ENCODE results near the gene EPDR1.
A peak's percentile ranks its signal among the peaks of the same experiment; 100 is the strongest.

The EPDR1 gene

DNA sequence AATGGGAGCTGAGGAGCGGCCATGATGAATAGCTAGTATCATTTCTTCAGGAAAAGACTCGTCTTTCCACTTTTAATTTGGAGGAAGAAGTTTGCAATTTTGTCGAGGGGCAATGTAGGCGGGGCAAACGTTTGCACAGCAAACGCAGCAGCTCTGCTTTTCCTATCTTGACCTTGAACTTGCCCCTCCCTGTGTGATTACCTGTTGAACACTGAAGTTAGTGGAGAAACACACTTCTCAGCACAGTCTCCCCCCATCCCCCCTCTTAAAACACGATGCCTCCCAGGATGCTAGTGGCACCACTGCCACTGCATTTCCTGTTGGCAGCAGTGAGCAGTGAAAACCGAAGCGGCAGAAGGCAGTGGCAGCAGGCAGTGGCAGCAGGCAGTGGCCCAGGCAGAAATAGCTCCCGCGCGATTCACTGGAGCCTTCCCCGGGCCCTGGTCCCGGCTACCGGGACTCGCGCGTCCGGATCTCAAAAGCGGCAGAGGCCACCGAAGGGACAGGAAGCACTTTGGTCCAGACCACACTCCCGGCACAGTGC lies at the start of gene EPDR1:
TSS of gene EPDR1 (plus strand) at position 336 of the 544 bp plus-strand sequence. CDS start 300 bp downstream, outside the sequence.
- no peak for DNase-seq (ENCODE audit: low read depth)

DNA sequence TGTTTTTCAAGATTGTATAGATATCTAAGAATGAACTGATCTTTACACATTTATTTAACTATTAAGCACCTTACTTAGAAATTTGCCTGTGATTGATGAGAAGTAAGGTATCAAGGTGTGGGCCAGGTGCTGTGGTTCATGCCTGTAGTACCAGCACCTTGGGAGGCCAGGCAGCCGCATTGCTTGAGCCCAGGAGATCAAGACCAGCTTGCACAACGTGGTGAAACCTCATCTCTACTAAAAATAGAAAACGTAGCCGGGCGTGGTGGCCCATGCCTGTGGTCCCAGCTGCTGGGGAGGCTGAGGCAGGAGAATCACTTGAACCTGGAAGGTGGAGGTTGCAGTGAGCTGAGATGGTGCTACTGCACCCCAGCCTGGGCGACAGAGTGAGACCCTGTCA lies 38.4 kb upstream of the EPDR1 start:
- DNase-seq (ENCODE audit: low read depth), result no peak

DNA sequence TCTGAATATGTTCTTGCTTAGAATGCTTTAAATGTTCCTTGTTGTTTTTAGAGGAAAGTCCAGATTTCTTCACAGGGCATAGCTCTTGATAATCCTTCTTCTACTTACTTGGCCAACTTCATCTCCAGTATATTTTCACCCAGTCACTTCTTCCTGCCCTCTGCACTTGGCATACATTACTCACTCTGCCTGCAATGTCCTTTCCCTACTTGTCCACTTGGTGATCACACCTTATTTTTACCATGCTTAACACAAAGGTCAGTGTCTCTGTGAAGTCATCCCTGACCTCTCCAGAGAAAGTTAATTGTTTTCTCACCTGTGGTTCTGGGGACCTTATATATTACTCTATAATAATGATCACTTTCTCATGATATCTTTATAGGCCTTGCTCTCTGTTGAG lies 27.1 kb upstream of the EPDR1 start:
- no peak for DNase-seq (ENCODE audit: low read depth)

DNA sequence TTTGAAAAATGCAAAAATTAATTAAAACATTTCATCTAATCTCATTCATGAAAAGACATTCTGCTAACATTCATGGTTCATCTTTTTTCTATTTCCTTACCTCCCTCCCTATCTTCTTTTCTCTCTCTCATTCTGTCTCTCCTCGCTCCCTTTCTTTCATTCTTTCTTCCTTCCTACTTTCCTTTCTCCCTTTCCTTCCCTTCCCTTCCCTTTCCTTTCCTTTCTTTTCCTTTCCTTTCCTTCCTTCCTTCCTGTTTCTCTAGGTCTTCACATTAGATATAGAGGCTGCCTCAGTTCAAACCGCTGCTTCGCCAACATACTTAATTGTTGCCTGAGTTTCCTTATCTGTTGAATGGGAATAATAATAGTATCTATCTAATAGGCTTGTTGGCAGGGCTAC lies 25.8 kb upstream of the EPDR1 start:
- DNase-seq (ENCODE audit: low read depth), result no peak

DNA sequence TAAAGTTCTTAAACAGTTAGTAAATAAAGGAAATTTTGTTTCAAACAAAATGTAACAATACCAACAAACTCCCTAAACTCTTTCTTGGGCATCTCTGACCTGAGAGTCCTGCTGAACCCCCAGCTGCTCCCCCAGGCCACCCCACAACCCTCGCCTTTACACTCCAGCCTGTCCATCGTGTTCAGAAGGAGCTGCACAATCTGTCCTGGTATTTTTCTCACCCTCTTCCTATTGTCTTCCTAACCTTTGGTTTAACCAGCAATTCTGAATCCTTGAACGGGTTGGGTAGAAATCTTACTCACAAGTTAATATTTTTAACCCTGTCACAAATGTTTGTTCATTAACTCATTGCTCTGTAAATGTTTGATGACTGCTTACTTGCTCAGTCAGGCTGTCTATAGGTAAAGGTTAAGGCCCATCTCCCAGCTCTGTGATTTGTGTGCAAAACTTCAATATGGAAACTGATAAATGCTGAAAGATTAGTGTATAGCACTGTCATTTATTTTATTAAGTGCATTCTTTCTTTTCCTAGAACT lies 20.7 kb upstream of the EPDR1 start:
- no peak for DNase-seq (ENCODE audit: low read depth)

DNA sequence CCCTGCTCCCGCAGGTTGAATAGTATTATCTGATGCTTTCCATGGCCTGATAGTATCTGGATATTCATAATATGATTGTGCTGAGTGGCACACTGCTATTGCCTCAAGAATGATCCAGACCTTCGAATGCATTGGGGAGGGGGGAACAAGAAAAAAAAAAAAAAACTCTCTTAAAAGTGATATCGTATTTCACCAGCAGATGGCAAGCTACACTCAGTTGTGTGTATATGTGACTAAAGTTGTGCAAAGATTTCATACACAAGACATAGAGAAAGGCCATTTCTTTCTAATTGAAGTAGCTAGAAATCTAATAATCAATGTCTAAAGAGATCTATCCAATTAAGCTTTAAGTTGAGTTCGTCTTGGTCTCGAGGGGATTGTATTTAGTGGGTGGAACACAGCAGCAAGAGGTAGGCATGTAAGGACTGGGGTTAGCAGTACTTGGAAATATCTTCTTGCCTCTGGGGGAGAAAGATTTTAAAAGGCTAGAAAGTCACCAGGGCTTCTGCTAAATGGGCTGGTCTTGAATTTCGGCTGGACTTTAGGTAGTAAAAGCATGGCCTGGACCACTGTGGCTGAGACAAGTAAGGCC lies 19.1 kb upstream of the EPDR1 start:
- DNase-seq (ENCODE audit: low read depth), result no peak

DNA sequence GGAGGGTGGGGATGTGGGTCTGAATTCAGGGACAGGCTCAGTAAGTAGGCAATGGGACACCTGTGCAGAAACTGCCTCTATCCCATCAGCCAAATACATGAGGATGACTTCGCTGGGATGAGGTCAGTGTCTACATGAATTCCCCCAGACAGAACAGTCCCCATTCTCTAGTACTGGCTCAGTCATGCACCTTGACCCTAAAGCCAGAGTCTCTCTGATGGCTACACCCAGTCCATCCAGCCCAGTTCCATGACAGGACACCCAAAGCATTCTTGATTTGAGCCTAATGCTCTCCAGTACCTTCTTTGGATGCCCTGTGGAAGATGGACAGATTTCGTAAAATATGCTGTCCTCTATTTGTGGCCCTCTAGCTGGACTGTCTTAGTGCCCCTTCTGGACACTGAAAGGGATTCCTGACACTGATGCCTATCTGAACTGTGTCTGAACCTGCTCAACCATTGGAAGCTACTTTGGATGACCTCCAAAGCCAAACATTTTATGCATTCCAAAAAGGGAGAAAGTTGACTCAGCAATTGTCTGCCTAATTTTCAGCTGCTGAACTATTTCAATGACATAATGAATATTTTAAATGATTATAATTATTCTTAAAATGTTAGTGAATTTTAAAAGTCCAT lies 18.4 kb upstream of the EPDR1 start:
- DNase-seq (ENCODE audit: low read depth), result peak; percentile 74

DNA sequence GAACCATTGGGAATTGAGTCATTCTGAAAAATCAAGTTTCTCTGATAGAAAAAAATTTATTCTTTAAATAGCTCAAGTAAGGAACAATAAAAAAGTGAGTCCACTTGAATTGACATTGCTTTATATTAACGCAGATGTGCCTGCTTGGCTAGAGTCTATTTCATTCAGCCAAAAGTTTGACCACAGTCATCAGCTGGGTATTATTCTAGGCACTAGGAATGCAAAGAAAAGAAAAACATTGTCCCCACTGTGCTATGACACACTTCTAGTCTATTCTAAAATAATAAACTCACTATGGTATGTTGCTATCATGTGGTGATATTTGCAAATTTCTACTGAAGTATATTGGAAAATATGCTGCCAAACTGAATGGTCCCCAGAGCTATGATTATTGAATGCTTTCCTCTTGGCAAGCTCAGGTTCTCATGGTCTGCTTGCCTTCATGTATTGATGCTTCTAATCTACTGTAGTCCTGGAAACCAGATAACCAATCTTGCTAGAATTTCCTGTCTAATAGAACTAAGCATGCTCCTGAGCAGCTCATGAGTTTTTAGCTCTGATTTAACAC lies 12.1 kb upstream of the EPDR1 start:
- peak; percentile 81 for DNase-seq (ENCODE audit: low read depth)

DNA sequence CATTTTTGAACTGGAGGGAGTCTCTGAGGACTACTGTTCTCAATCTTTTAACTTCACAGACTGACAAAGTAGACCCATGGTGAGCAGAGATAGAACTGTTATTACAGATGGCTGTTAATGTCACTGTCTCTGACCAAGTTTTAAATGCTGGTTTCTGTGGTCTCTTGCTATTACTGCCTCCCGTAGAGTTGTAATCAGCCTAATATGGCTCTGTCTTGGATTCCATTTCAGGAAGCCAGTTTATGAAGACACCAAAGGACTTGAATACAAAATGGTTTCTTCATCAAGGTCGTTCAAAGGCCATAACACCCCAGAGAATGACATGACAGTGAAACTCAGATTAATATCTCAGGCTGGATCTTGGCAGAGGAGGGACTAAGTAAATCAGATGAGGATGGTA lies 7.7 kb upstream of the EPDR1 start:
- DNase-seq (ENCODE audit: low read depth), result no peak

DNA sequence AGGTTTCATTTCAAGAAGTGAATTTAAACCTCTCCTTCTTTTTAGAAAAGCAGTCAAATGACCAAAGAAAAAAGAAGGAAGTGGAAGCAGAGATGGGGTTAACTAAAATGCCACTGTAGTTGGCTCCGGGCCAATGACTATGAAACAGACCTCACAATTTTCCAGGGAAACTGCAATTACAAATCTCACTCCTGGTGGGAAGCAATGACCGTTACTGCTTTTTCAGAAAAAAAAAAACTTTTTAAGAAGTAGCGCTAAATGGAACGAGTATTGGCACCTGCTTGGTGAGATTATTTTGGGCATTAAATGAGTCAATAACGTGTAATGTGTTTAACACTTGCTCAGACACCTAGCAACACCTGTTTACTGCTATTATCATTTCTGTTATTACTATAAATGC lies 5.0 kb upstream of the EPDR1 start:
- no peak for DNase-seq (ENCODE audit: low read depth)

DNA sequence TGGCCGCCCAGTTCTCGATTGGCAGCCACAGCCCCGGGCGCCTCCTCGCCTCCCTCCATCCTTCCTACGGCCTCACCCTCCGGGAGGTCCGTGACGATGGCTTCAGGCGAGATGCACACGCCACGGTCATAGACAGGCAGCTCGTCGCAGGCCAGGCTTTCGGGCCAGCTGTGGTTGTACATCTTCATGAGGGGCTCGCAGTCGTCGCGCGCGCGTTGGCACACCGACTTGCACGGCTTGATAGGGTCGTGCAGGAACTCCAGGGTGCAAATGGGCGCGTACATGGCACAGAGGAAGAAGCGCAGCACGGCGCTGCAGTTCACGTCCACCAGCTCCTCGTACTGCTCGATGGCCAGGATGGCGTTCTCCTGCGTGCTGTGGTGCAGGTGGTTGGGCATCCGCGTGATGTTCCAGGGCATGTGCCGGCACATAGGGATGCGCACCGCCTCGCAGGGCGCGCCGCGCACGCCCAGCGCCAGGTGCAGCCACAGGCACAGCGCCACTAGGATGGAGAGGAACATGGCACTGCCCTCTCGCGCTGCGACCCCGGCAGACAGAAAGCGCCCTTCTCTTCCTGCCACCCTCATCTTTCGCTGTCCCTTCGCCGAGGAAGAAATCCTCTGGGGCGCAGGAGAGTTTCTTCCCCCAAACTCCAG lies 4.3 kb upstream of the EPDR1 start:
- no peak for DNase-seq (ENCODE audit: low read depth)

DNA sequence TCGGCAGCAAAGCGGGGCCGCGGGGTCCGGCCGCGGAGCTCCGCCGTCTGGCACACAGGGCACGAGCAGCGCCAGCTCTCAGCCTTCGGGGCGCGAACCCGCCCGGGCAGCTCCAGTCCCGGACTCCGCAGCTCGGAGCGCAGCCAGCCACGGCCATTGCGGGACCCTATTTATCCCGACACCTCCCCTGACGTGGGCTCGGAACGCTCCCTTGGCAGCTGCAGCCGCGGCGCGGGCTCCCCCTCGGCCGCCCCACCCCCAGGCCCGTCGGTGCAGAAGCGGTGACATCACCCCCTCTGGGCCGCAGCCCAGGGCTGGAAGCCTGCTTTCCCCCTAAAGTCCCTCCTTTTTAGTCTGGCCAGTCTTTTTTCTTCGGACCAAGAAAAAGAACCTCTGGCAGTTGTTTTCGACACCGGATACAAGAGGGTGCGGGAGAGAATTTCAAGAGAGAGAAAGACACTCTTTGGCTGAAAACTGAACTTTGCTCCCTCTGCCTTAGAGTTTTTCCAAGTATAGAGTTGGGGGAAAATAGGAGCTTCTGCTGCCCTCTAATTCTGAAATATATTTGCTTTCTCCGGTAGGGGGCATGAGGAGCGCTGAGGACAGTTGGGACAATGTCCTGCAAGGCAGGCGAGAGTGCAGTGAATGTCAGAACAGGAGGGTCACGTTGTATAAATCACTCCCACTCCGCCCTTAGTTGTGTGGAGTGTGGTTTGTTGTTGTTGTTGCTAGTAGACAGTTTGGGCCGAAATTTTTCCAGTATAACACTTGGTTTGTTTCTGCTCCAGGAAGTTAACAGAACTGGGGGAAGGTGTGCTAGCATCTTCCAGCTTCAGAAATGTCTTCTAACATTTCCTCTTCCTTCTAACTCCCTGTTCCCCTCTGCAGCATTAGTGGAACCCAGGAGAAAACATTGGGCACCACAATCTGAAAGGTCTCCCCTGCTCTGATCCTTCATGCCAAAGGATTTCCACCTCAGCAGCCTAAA lies 3.5 kb upstream of the EPDR1 start, which contains the start of gene SFRP4:
TSS of gene SFRP4 (minus strand) at position 145 of the 988 bp plus-strand sequence. CDS start 280 bp downstream, outside the sequence.
- peak; percentile 47 for DNase-seq (ENCODE audit: low read depth)

DNA sequence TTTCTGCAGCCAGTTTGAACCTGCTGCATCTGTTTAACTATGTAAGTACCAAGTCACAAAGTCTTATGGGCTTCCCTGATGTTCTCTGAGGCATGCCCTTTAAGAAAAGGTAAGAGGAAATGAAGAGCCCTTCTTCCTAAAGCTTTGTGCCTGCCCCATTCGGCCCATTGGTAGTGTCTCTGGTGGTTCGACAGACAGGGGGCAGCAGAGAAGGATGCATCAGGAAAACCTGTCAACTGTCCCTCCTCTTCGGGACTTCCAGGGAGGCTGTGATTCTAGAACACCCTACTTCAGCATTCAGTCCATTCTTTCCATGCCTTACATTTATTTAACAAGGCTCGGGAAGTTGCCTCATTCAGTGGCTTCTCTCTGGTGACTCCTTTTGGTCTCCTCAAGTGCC lies 1.9 kb upstream of the EPDR1 start:
- DNase-seq (ENCODE audit: low read depth), result no peak

DNA sequence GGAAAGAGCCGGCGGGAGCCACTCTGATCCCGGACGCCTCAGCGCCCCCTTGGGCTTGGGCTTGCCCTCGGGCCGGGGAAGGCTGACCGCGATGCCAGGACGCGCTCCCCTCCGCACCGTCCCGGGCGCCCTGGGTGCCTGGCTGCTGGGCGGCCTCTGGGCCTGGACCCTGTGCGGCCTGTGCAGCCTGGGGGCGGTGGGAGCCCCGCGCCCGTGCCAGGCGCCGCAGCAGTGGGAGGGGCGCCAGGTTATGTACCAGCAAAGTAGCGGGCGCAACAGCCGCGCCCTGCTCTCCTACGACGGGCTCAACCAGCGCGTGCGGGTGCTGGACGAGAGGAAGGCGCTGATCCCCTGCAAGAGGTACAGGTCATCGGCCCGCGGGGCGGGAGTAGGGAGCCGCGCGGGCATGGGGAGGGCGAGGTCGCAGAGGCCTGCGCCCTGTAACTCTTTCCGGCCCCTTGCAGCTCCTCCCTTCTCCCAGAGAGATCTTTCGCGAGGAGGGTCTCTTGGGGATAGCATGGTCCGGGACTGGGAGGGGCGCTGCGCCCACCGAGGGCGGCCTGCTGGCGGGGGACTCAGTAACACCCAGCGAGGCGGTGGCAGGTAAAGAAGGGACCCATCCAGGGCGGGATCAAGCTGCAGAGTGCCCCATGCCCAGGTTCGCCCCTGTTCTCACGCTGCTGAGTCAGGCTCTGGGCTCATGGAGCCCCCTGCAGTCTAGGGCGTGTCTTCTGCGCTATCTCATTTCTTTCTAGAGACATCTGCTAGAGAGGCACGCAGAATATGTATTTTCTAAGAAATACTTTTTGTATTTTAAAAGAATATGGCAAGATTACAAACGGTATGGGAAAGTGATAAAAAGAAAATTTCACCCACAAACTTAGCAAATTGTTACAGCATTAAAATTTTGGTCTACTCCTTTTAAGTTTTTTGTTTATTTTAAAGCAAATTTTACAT lies 687 bp downstream of the EPDR1 start:
- DNase-seq (ENCODE audit: low read depth), result no peak

DNA sequence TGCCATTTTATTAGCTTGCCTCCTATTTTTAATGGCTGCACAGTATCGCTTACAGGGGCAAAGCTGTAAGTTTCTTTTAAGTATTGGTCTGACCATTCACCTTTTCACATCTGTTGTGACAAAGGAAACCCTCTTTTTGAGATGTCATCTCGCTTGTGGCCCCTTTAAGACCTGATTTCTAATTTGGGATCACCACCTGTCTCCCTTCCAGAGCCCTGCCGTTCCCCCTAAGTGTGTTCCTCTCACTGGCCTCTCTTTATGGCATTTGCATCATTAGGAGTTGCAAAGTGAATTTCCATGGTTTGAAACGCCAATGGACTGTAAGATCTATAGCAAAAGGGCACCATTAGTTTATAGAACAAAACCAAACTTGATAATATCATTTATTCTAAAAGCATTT lies 1.4 kb downstream of the EPDR1 start:
- no peak for DNase-seq (ENCODE audit: low read depth)

DNA sequence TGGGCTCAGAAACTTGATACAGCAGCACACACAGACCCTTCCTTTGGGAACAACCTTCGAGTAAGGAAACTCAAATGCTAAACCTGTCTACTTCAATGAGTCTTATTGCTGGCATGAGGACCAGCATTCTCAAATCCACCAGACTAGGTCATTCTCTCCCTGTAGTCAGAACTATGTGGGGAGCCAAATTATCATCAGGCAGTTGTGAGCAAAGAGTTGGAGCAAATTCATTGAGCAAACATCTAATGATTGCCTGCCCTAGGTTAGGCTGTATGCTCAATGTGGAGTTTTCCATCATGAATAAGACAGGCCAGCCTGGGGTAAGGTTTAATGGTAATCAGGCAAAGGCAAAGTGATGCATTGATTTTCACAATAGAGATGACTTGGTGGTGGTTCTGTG lies 3.6 kb downstream of the EPDR1 start:
- DNase-seq (ENCODE audit: low read depth), result no peak

DNA sequence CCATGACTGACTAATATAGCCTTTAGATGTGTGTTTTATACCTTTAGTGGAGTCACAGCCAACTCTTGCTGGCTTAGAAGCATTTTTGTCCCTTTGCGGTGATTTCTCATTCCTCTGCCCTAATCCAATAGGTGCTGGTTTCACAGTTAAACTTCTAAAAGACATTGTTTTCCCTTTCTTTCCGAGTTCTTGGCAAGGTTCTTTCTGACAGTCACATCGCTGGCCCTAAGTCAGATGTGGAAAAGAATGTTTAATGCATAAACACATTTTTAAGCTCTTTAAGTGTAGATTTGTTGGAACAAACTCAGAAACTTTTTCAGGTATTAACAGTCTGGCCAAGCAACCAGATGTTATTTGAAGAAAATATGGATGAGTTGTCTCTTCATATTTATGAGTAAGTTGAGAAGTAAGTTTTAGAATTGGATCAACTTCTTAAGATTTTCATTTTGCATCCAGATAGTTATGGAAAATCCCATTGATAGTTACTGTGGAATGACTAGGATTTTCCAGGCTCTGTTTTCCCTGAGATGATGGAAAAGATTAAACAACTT lies 4.1 kb downstream of the EPDR1 start:
- DNase-seq (ENCODE audit: low read depth), result no peak

DNA sequence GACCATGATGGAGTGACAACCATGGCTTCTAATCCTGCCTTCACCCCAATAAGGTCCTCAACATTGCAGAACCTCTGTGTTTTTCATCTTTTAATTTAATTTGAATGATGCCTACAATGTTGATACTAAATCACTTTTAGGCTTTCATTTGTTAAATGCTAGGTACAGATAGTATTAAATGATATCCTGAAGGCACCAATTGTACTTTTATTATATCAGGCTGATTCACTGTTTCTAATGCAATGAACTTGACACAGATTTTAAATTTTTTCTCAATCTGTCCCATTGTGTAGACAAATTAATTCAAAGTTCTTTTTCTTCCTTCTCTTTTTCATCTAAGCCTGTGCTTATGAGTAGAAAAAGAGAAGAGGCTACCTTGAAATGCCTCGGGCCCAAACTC lies 5.2 kb downstream of the EPDR1 start:
- DNase-seq (ENCODE audit: low read depth), result no peak

DNA sequence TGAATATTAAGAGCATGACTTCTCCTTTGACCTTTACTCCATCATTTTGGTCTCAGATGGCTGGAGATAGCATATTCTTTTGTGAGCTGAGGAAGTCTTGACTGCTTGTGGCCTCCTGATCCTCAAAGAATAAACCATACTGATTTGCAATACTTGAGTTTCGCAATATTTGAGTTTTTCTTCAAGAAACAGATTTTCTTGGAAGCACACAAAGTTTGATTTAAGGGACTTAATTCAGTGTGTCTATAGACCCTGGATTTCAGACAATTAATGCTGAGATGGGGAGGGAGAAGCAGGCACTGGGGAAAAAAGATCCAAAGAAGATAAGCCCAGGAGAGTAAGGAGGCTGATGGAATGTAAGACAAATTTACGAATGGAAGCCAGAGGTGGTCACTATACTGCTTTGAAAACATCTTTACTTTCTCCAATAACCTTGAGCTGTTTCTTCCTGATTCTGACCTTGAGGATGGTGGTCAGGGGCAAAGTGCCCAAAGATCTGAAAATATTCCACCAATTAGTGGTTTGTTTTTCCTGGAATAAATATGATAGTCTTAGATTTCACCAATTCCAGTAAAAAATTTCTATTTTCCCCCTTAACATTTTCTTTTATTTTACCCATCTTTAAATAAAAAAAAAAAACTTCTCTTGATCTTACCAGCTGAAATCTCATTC lies 7.5 kb downstream of the EPDR1 start:
- no peak for DNase-seq (ENCODE audit: low read depth)

All from HS-5 (cell line).